ENCODE results near the gene ESYT2.

Gene ESYT2

GRCh38 chr7:158745057-158745715 lies 84.1 kb downstream of the ESYT2 start:
- no peak overlapping the region for H3K4me3 ChIP-seq (ENCODE audit: low read length)
- no peak overlapping the region for H3K9ac ChIP-seq (ENCODE audit: low read depth, low read length)
- no peak overlapping the region for H3K27ac ChIP-seq (ENCODE audit: low read length)
- peaks cover 66% of the 10 kb centered on the region for H3K36me3 ChIP-seq (ENCODE audit: insufficient read depth, low read depth, low read length)
- H3K9me3 ChIP-seq (ENCODE audit: insufficient read depth, low read depth, low read length): no peaks in the 10 kb centered on the region
- H3K27me3 ChIP-seq (ENCODE audit: insufficient read depth, low read length): no peaks in the 10 kb centered on the region
- no peaks in the 10 kb centered on the region for H3K4me1 ChIP-seq (ENCODE audit: insufficient read depth, low read length)

GRCh38 chr7:158744070-158744469 lies 85.2 kb downstream of the ESYT2 start:
- no peaks in the 10 kb centered on the region for H3K9me3 ChIP-seq (ENCODE audit: insufficient read depth, low read depth, low read length)
- H3K27ac ChIP-seq (ENCODE audit: low read length): no peak overlapping the region
- no peaks in the 10 kb centered on the region for H3K4me1 ChIP-seq (ENCODE audit: insufficient read depth, low read length)
- H3K9ac ChIP-seq (ENCODE audit: low read depth, low read length): no peak overlapping the region
- peaks cover 73% of the 10 kb centered on the region for H3K36me3 ChIP-seq (ENCODE audit: insufficient read depth, low read depth, low read length)
- H3K27me3 ChIP-seq (ENCODE audit: insufficient read depth, low read length): no peaks in the 10 kb centered on the region
- no peak overlapping the region for H3K4me3 ChIP-seq (ENCODE audit: low read length)

- Histone ChIP-seq H3K4me3 (ENCODE audit: low read length) (no peak overlapping the region), H3K27ac (ENCODE audit: low read length) (no peak overlapping the region), H3K36me3 (ENCODE audit: insufficient read depth, low read depth, low read length) (peaks cover 79% of the 10 kb centered on the region), H3K4me1 (ENCODE audit: insufficient read depth, low read length) (no peaks in the 10 kb centered on the region), H3K9ac (ENCODE audit: low read depth, low read length) (no peak overlapping the region), H3K9me3 (ENCODE audit: insufficient read depth, low read depth, low read length) (no peaks in the 10 kb centered on the region), H3K27me3 (ENCODE audit: insufficient read depth, low read length) (no peaks in the 10 kb centered on the region)
Observed at GRCh38 chr7:158743219-158743618, 86.1 kb downstream of the ESYT2 start.

- Histone ChIP-seq H3K4me1 (ENCODE audit: insufficient read depth, low read length) (no peaks in the 10 kb centered on the region), H3K9me3 (ENCODE audit: insufficient read depth, low read depth, low read length) (no peaks in the 10 kb centered on the region), H3K27me3 (ENCODE audit: insufficient read depth, low read length) (no peaks in the 10 kb centered on the region), H3K4me3 (ENCODE audit: low read length) (no peak overlapping the region), H3K27ac (ENCODE audit: low read length) (no peak overlapping the region), H3K36me3 (ENCODE audit: insufficient read depth, low read depth, low read length) (peaks cover 73% of the 10 kb centered on the region), H3K9ac (ENCODE audit: low read depth, low read length) (no peak overlapping the region)
Observed at GRCh38 chr7:158742065-158742821, 87.1 kb downstream of the ESYT2 start.

- no peak overlapping the region for H3K27ac ChIP-seq (ENCODE audit: low read length)
- H3K9me3 ChIP-seq (ENCODE audit: insufficient read depth, low read depth, low read length): no peaks in the 10 kb centered on the region
- no peaks in the 10 kb centered on the region for H3K27me3 ChIP-seq (ENCODE audit: insufficient read depth, low read length)
- H3K4me3 ChIP-seq (ENCODE audit: low read length): no peak overlapping the region
- no peak overlapping the region for H3K9ac ChIP-seq (ENCODE audit: low read depth, low read length)
- peaks cover 78% of the 10 kb centered on the region for H3K36me3 ChIP-seq (ENCODE audit: insufficient read depth, low read depth, low read length)
- H3K4me1 ChIP-seq (ENCODE audit: insufficient read depth, low read length): no peaks in the 10 kb centered on the region
Observed at GRCh38 chr7:158741294-158741666, 88.0 kb downstream of the ESYT2 start.

- Histone ChIP-seq H3K9me3 (ENCODE audit: insufficient read depth, low read depth, low read length) (no peaks in the 10 kb centered on the region), H3K9ac (ENCODE audit: low read depth, low read length) (no peak overlapping the region), H3K27ac (ENCODE audit: low read length) (no peak overlapping the region), H3K36me3 (ENCODE audit: insufficient read depth, low read depth, low read length) (peaks cover 79% of the 10 kb centered on the region), H3K4me1 (ENCODE audit: insufficient read depth, low read length) (no peaks in the 10 kb centered on the region), H3K27me3 (ENCODE audit: insufficient read depth, low read length) (no peaks in the 10 kb centered on the region), H3K4me3 (ENCODE audit: low read length) (no peak overlapping the region)
Observed at GRCh38 chr7:158740657-158741293, 88.5 kb downstream of the ESYT2 start.

- H3K27me3 ChIP-seq (ENCODE audit: insufficient read depth, low read length): no peaks in the 10 kb centered on the region
- no peaks in the 10 kb centered on the region for H3K4me1 ChIP-seq (ENCODE audit: insufficient read depth, low read length)
- H3K27ac ChIP-seq (ENCODE audit: low read length): no peak overlapping the region
- peaks cover 74% of the 10 kb centered on the region for H3K36me3 ChIP-seq (ENCODE audit: insufficient read depth, low read depth, low read length)
- H3K4me3 ChIP-seq (ENCODE audit: low read length): no peak overlapping the region
- H3K9ac ChIP-seq (ENCODE audit: low read depth, low read length): no peak overlapping the region
- no peaks in the 10 kb centered on the region for H3K9me3 ChIP-seq (ENCODE audit: insufficient read depth, low read depth, low read length)
Observed at GRCh38 chr7:158740013-158740656, 89.2 kb downstream of the ESYT2 start.

GRCh38 chr7:158738841-158739240 lies 90.5 kb downstream of the ESYT2 start:
- Histone ChIP-seq H3K36me3 (ENCODE audit: insufficient read depth, low read depth, low read length) (peaks cover 66% of the 10 kb centered on the region), H3K9ac (ENCODE audit: low read depth, low read length) (no peak overlapping the region), H3K27me3 (ENCODE audit: insufficient read depth, low read length) (no peaks in the 10 kb centered on the region), H3K27ac (ENCODE audit: low read length) (no peak overlapping the region), H3K4me3 (ENCODE audit: low read length) (no peak overlapping the region), H3K9me3 (ENCODE audit: insufficient read depth, low read depth, low read length) (no peaks in the 10 kb centered on the region), H3K4me1 (ENCODE audit: insufficient read depth, low read length) (no peaks in the 10 kb centered on the region)

GRCh38 chr7:158737064-158737695 lies 92.1 kb downstream of the ESYT2 start:
- Histone ChIP-seq H3K4me1 (ENCODE audit: insufficient read depth, low read length) (peaks cover 10% of the 10 kb centered on the region; the same call in 1 of the 2 replicates), H3K4me3 (ENCODE audit: low read length) (no peak overlapping the region), H3K36me3 (ENCODE audit: insufficient read depth, low read depth, low read length) (peaks cover 59% of the 10 kb centered on the region), H3K9me3 (ENCODE audit: insufficient read depth, low read depth, low read length) (no peaks in the 10 kb centered on the region), H3K27me3 (ENCODE audit: insufficient read depth, low read length) (no peaks in the 10 kb centered on the region), H3K27ac (ENCODE audit: low read length) (no peak overlapping the region), H3K9ac (ENCODE audit: low read depth, low read length) (no peak overlapping the region)

- Histone ChIP-seq H3K4me3 (ENCODE audit: low read length) (no peak overlapping the region), H3K4me1 (ENCODE audit: insufficient read depth, low read length) (peaks cover 14% of the 10 kb centered on the region; the same call in 1 of the 2 replicates), H3K9me3 (ENCODE audit: insufficient read depth, low read depth, low read length) (no peaks in the 10 kb centered on the region), H3K27ac (ENCODE audit: low read length) (no peak overlapping the region), H3K9ac (ENCODE audit: low read depth, low read length) (no peak overlapping the region), H3K36me3 (ENCODE audit: insufficient read depth, low read depth, low read length) (peaks cover 47% of the 10 kb centered on the region), H3K27me3 (ENCODE audit: insufficient read depth, low read length) (no peaks in the 10 kb centered on the region)
Observed at GRCh38 chr7:158735935-158736334, 93.4 kb downstream of the ESYT2 start.

- Histone ChIP-seq H3K4me1 (ENCODE audit: insufficient read depth, low read length) (peaks cover 14% of the 10 kb centered on the region; the same call in 1 of the 2 replicates), H3K36me3 (ENCODE audit: insufficient read depth, low read depth, low read length) (peaks cover 36% of the 10 kb centered on the region), H3K27ac (ENCODE audit: low read length) (no peak overlapping the region), H3K4me3 (ENCODE audit: low read length) (no peak overlapping the region), H3K9me3 (ENCODE audit: insufficient read depth, low read depth, low read length) (no peaks in the 10 kb centered on the region), H3K9ac (ENCODE audit: low read depth, low read length) (no peak overlapping the region), H3K27me3 (ENCODE audit: insufficient read depth, low read length) (no peaks in the 10 kb centered on the region)
Observed at GRCh38 chr7:158734861-158735260, 94.4 kb downstream of the ESYT2 start.
